ENCODE results near the gene NEO1.
"Not testable (repeated sequence)": the region's sequence is repeated elsewhere in the genome, so short reads cannot be mapped to it uniquely, and the experiment has no call there.

The NEO1 gene

DNA sequence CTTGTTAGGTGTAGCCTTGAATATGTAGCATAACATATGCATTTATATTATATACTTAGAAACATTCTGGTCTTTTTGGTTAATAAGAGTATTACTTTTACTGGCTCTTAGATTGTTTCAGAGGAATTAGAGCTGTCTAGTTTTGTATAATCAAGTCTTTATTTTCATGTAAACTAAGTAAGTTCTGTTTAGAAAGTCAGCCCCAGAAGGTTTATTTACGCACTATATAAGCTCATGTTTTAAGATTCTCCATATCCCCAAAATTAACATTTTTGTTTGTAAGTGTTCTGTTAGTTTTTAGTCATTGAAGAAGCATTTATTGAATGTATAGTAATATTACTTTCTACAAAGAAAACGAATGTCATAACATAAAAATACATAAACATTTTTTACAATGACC, 158.4 kb downstream of the NEO1 start:
- no peaks in the 10 kb centered on the region for H3K9me2 ChIP-seq (ENCODE audit: low read depth, low read length)
- H3K27me3 ChIP-seq (ENCODE audit: insufficient read depth, low read length), result no peaks in the 10 kb centered on the region
- H3K4me2 ChIP-seq (ENCODE audit: low read length), result no peak overlapping the region
- TF ChIP-seq EZH2 (IDR thresholded peaks at IDR 0.05; ENCODE audit: borderline replicate concordance, low read length), result no peak
- TF ChIP-seq, protein P1, sequence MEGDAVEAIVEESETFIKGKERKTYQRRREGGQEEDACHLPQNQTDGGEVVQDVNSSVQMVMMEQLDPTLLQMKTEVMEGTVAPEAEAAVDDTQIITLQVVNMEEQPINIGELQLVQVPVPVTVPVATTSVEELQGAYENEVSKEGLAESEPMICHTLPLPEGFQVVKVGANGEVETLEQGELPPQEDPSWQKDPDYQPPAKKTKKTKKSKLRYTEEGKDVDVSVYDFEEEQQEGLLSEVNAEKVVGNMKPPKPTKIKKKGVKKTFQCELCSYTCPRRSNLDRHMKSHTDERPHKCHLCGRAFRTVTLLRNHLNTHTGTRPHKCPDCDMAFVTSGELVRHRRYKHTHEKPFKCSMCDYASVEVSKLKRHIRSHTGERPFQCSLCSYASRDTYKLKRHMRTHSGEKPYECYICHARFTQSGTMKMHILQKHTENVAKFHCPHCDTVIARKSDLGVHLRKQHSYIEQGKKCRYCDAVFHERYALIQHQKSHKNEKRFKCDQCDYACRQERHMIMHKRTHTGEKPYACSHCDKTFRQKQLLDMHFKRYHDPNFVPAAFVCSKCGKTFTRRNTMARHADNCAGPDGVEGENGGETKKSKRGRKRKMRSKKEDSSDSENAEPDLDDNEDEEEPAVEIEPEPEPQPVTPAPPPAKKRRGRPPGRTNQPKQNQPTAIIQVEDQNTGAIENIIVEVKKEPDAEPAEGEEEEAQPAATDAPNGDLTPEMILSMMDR (IDR thresholded peaks at IDR 0.05; ENCODE audit: low read length), result no peak
- no peaks in the 10 kb centered on the region for H3K9me3 ChIP-seq (ENCODE audit: low read length)
- no peak overlapping the region for H3K27ac ChIP-seq (ENCODE audit: low read depth, low read length, poor library complexity, severe bottlenecking)
- no peaks in the 10 kb centered on the region for H4K20me1 ChIP-seq (ENCODE audit: insufficient read depth, low read length)
- no peak overlapping the region for H2AFZ ChIP-seq (ENCODE audit: low read length)
- no peaks in the 10 kb centered on the region for H3K36me3 ChIP-seq (ENCODE audit: insufficient read depth, low read length)
- no peaks in the 10 kb centered on the region for H3K4me1 ChIP-seq (ENCODE audit: insufficient read depth, low read length, severe bottlenecking)
- no peak overlapping the region for H3K9ac ChIP-seq (ENCODE audit: low read length)
- no peak overlapping the region for H3K4me3 ChIP-seq (ENCODE audit: low read depth, low read length, poor library complexity, severe bottlenecking)
- H3K79me2 ChIP-seq (ENCODE audit: insufficient read depth, low read length), result no peaks in the 10 kb centered on the region
- no peaks in the 10 kb centered on the region for H3F3A ChIP-seq (ENCODE audit: insufficient read depth, low read length)

DNA sequence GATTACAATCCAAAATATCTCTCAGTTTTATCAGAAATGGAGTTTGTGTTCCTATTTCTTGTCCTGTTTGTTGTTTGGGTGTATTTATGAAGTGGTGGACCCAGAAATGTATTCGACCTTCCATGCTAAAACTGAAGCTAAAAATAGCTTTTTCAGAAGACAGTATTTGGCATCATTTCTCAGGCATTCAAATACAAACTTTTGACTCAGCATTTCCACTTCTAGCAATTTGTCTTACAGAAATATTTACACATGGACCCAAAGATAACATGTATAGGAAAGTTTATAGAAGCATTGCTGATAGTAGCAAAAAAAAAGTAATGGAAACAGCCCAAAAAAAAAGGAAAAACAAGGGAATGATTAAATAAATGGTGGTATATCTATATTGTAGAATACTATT, 160.2 kb downstream of the NEO1 start:
- H4K20me1 ChIP-seq (ENCODE audit: insufficient read depth, low read length), result no peaks in the 10 kb centered on the region
- H3K9me3 ChIP-seq (ENCODE audit: low read length), result no peaks in the 10 kb centered on the region
- no peaks in the 10 kb centered on the region for H3K4me1 ChIP-seq (ENCODE audit: insufficient read depth, low read length, severe bottlenecking)
- H3K27me3 ChIP-seq (ENCODE audit: insufficient read depth, low read length), result no peaks in the 10 kb centered on the region
- no peaks in the 10 kb centered on the region for H3K9me2 ChIP-seq (ENCODE audit: low read depth, low read length)
- no peak overlapping the region for H3K9ac ChIP-seq (ENCODE audit: low read length)
- no peak overlapping the region for H3K4me3 ChIP-seq (ENCODE audit: low read depth, low read length, poor library complexity, severe bottlenecking)
- H3K36me3 ChIP-seq (ENCODE audit: insufficient read depth, low read length), result no peaks in the 10 kb centered on the region
- no peaks in the 10 kb centered on the region for H3F3A ChIP-seq (ENCODE audit: insufficient read depth, low read length)
- TF ChIP-seq, protein P1 (IDR thresholded peaks at IDR 0.05; ENCODE audit: low read length), result no peak
- TF ChIP-seq EZH2 (IDR thresholded peaks at IDR 0.05; ENCODE audit: borderline replicate concordance, low read length), result no peak
- no peak overlapping the region for H3K4me2 ChIP-seq (ENCODE audit: low read length)
- H3K79me2 ChIP-seq (ENCODE audit: insufficient read depth, low read length), result no peaks in the 10 kb centered on the region
- no peak overlapping the region for H3K27ac ChIP-seq (ENCODE audit: low read depth, low read length, poor library complexity, severe bottlenecking)
- no peak overlapping the region for H2AFZ ChIP-seq (ENCODE audit: low read length)

DNA sequence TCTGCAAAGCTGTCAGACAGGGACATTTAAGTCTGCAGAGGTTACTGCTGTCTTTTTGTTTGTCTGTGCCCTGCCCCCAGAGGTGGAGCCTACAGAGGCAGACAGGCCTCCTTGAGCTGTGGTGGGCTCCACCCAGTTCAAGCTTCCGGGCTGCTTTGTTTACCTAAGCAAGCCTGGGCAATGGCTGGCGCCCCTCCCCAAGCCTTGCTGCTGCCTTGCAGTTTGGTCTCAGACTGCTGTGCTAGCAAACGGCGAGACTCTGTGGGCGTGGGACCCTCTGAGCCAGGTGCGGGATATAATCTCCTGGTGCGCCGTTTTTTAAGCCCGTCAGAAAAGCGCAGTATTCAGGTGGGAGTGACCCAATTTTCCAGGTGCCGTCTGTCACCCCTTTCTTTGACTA, 169.2 kb downstream of the NEO1 start:
- H3K9me2 ChIP-seq (ENCODE audit: low read depth, low read length); H3K4me3 ChIP-seq (ENCODE audit: low read depth, low read length, poor library complexity, severe bottlenecking); H3K4me1 ChIP-seq (ENCODE audit: insufficient read depth, low read length, severe bottlenecking); H3K36me3 ChIP-seq (ENCODE audit: insufficient read depth, low read length); H4K20me1 ChIP-seq (ENCODE audit: insufficient read depth, low read length); H3F3A ChIP-seq (ENCODE audit: insufficient read depth, low read length); H3K4me2 ChIP-seq (ENCODE audit: low read length); H3K9ac ChIP-seq (ENCODE audit: low read length); H2AFZ ChIP-seq (ENCODE audit: low read length); H3K79me2 ChIP-seq (ENCODE audit: insufficient read depth, low read length); H3K9me3 ChIP-seq (ENCODE audit: low read length); H3K27ac ChIP-seq (ENCODE audit: low read depth, low read length, poor library complexity, severe bottlenecking); H3K27me3 ChIP-seq (ENCODE audit: insufficient read depth, low read length): not testable (repeated sequence)

DNA sequence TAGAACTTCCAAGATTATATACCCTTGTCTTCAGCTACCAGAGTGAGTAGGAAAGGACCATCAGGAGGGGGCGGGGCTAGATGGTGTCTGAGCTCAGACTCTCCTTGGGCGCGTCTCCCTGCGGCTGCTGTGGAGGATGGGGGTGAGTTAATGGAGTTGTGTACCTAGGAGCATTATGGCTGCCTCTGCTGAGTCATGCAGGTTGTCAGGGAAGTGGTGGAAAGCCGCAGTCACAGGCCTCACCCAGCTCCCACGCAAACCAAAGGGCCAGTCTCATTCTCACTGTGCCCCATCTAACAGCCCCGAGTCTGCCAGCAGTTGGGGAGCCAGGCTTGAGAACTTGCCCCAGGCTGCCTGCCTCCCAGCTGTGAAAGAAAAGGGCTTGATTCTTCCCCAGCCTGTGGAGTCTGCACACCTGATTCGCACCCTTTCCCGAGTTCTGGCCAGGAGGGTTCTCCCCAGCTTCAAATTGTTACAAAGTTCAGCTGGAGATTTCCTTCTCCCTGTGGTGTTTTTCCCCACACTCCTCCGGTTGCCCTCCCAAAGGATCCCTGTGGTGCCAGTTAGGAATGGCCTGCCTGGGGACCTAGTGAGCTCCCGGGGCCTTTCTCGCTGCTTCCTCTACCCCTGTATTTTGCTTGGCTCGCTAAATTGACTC, 173.2 kb downstream of the NEO1 start:
- Histone ChIP-seq H3K79me2 (ENCODE audit: insufficient read depth, low read length) (no peaks in the 10 kb centered on the region), H3K4me3 (ENCODE audit: low read depth, low read length, poor library complexity, severe bottlenecking) (no peak overlapping the region), H3F3A (ENCODE audit: insufficient read depth, low read length) (no peaks in the 10 kb centered on the region), H3K4me2 (ENCODE audit: low read length) (no peak overlapping the region), H3K9ac (ENCODE audit: low read length) (no peak overlapping the region), H4K20me1 (ENCODE audit: insufficient read depth, low read length) (no peaks in the 10 kb centered on the region), H2AFZ (ENCODE audit: low read length) (no peak overlapping the region), H3K9me2 (ENCODE audit: low read depth, low read length) (no peaks in the 10 kb centered on the region), H3K27ac (ENCODE audit: low read depth, low read length, poor library complexity, severe bottlenecking) (no peak overlapping the region), H3K4me1 (ENCODE audit: insufficient read depth, low read length, severe bottlenecking) (no peaks in the 10 kb centered on the region), H3K9me3 (ENCODE audit: low read length) (no peaks in the 10 kb centered on the region), H3K27me3 (ENCODE audit: insufficient read depth, low read length) (no peaks in the 10 kb centered on the region), H3K36me3 (ENCODE audit: insufficient read depth, low read length) (no peaks in the 10 kb centered on the region)
- no peak for TF ChIP-seq EZH2 (IDR thresholded peaks at IDR 0.05; ENCODE audit: borderline replicate concordance, low read length)
- TF ChIP-seq, protein P1 (IDR thresholded peaks at IDR 0.05; ENCODE audit: low read length), result no peak

All from OCI-LY1 (cell line).